ENCODE results near the gene CRAMP1.
A peak's percentile ranks its signal among the peaks of the same experiment; 100 is the strongest.
"Not testable (repeated sequence)": the region's sequence is repeated elsewhere in the genome, so short reads cannot be mapped to it uniquely, and the experiment has no call there.

CRAMP1 gene

GRCh38 chr16:1701216-1701878 is 89.2 kb downstream of the CRAMP1 start:
- peak in 1 of 10 donors; percentile 2 for DNase-seq
- intact Hi-C loops (cut with DNase I) = no loop called here

- intact Hi-C loops (cut with DNase I) = loop anchor here (5.0 kb wide), 2 partner anchors 67 to 93 kb away; partner anchors contain the start of genes CRAMP1, EME2, IFT140 and MRPS34
These were observed 93.1 kb downstream of the CRAMP1 start for GRCh38 chr16:1705324-1705687.

DNA sequence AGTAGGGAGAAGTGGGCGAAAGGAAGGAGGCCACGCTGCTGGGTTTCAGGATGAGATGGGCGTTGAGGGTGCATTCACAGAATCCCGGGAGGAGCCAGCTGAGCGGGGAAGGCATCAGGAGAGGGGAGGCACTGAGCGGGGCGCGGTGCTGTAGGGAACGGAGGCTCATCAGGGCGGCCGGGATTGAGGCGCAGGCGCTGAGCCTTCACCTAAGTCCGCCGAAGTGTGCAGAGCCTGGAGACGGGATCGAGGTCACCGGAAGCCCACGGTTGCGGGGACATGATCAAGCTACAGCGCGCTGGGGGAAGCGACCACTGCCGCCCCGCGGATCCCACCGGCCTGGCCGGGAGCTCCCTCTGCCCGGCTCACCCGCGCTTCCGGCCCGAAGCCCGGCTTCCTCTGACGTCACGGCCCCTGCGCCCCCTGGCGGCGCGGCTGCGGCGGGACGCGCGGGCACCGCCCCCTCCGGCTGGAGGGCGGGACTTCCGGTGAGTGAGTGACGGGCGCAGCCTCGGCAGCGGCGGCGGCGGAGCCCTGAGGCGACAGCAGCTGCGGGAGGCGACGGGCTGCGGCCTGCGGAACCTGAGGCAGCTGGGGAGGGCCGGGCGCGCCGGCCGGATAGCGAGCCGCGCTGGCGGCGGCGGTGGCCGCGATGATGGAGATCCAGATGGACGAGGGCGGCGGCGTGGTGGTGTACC is 93.7 kb downstream of the CRAMP1 start, which contains the start of gene MAPK8IP3:
Gene MAPK8IP3 (plus strand): TSS at position 508 of the 698 bp plus-strand sequence. CDS start 145 bp downstream, at position 653.
- DNase-seq = peak; percentile 86 to 99 (median 90)

More at GRCh38 chr16:1705324-1705687, 93.1 kb downstream of the CRAMP1 start:
- peak in 1 of 10 donors; percentile 35 for DNase-seq

DNA sequence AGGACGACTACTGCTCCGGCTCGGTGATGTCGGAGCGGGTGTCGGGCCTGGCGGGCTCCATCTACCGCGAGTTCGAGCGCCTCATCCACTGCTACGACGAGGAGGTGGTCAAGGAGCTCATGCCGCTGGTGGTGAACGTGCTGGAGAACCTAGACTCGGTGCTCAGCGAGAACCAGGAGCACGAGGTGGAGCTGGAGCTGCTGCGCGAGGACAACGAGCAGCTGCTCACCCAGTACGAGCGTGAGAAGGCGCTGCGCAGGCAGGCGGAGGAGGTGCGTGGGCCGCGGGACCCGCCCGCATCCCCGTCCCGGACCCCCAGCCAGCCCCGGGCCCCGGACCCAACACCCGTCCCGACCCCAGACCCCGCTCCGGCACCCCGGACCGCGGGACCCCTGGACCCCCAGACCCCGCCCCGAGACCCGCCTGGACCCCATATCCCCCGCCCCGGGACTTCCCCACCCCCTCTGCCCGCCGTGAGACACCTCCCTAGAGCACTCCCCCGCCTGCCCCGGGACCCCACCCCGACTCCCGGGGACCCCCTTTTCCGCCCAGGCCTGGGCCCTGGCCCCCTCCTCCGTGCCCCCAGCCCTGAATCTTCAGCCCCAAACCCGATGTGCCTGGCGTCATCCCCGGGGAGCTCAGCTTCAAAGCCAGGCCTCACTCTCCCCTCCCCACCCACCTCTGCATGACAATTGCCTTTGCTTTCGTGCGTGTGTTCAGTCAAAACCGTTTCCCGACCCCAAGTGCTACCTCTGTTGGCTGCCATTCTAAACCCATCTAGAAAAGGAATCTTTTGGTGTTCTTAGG is 94.4 kb downstream of the CRAMP1 start:
- peak in 2 of 10 donors; percentile 73 to 80 for DNase-seq
- intact Hi-C loops (cut with DNase I) = loop anchor here (5.0 kb wide), 2 partner anchors 66 to 94 kb away; partner anchors contain the start of genes CRAMP1, EME2, IFT140 and MRPS34

More for the DNA sequence above, 93.7 kb downstream of the CRAMP1 start, which contains the start of gene MAPK8IP3:
- intact Hi-C loops (cut with DNase I) = loop anchor here (5.0 kb wide), 2 partner anchors 66 to 94 kb away; partner anchors contain the start of genes CRAMP1, EME2, IFT140 and MRPS34

GRCh38 chr16:1707193-1707790 is 95.1 kb downstream of the CRAMP1 start:
- DNase-seq = peak in 3 of 10 donors; percentile 28 to 88 (median 77)
- intact Hi-C loops (cut with DNase I) = loop anchor here (5.0 kb wide), 2 partner anchors 65 to 95 kb away; partner anchors contain the start of genes CRAMP1, EME2, IFT140 and MRPS34

DNA sequence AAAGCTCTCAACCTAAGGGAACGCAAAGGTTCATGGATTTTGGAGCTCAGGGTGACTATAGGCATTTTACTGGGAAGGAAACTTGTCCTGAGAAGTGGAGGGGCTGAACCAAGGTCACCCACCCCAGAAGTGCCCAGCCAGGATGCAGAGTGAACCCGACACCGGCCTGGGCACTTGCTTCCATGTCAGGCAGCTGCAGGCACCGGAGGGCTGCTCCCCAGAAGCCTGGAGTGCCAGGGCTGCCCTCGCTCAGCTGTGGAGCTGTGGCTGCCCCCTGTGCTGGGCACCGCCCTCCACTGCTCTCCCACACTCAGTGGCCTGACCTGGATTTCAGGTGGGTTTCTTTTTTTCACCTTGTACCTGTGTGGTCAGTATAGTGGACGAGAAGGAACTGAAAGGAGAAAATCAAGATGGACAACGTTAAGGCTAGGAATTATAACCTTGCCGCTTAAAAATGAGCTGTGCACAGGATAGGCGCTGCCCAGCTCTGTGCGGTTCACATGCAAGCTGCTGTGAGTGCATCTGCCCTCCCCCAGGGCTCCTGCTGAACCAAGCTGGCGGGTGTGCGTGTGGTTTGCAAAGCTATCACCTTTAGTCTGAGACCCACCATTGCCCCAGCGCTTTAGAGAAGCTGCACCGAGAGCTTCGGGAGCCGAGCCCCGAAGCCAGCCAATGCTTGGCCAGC is 96.1 kb downstream of the CRAMP1 start:
- intact Hi-C loops (cut with DNase I) = loop anchor here (5.0 kb wide), 2 partner anchors 64 to 96 kb away; partner anchors contain the start of genes CRAMP1, EME2, IFT140 and MRPS34
- peak in 2 of 10 donors; percentile 59 to 65 for DNase-seq

GRCh38 chr16:1708768-1709180 is 96.6 kb downstream of the CRAMP1 start:
- DNase-seq = peak in 7 of 10 donors; percentile 39 to 94 (median 78)
- intact Hi-C loops (cut with DNase I) = loop anchor here (5.0 kb wide), 2 partner anchors 64 to 96 kb away; partner anchors contain the start of genes CRAMP1, EME2, IFT140 and MRPS34

GRCh38 chr16:1709356-1709755 is 97.2 kb downstream of the CRAMP1 start:
- peak in 1 of 10 donors; percentile 72 for DNase-seq
- intact Hi-C loops (cut with DNase I) = loop anchor here (5.0 kb wide), 2 partner anchors 63 to 97 kb away; partner anchors contain the start of genes CRAMP1, EME2, IFT140 and MRPS34

DNA sequence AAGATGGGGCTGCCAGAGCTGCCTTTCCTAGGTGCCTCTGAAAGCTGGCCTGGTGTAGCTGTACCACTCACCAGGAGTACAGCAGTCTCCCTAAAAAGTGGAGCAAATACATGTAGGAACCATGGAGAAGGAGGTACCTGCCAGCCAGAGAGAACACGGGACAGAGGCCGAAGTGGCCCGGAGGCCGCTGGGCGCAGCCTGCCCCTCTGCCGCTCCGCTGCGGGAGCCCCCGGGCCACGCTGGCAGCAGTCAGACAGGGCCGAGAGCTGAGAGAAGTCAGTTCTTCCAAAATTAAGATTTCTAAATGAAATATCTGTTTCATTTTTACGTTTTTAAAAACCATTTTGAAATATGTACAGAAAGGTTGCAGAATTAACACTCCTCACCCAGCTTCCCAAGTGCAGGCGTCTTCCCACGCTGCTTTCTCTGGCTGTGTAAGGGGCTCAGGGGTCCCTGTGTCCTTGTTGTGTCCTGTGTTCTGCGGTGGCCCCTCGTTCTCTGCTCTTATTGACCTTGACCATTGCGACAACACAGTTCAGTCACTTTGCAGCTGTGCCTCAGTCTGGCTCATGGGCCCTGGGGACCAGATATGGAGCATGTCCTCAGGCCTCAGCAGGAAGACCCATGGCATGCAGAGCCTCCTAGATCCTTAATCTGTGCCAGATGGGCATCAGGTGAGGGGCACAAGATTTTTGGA is 98.8 kb downstream of the CRAMP1 start:
- intact Hi-C loops (cut with DNase I) = no loop called here
- DNase-seq = peak in 3 of 10 donors; percentile 32 to 54 (median 50)

DNA sequence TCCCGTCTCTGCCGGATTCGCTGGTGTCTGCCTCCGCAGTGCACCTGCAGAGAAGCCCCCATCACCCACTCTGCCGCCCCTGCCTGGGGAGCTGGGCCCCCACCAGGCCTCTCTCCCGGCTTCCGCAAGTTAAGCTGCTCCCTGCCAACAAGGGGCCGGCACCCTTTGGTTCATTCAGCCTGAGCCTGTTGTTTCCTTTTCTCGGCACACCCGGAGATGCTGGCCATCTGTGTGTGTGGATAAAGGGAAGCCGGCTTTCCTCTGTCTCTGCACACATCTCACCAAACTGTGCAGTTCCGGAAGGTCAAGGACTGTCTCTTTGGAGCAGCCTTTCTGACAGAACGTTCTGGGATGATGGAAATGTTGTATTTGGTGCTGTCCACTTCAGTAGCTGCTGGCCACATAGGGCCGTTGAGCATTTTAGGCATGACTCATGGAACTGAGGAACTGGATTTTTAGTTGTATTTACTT is 100.7 kb downstream of the CRAMP1 start:
- peak in 3 of 10 donors; percentile 72 to 77 (median 76) for DNase-seq
- intact Hi-C loops (cut with DNase I) = no loop called here

GRCh38 chr16:1713331-1713730 is 101.2 kb downstream of the CRAMP1 start:
- DNase-seq = peak in 3 of 10 donors; percentile 14 to 30 (median 24)

GRCh38 chr16:1713933-1714332 is 101.8 kb downstream of the CRAMP1 start:
- intact Hi-C loops (cut with DNase I) = no loop called here
- peak in 3 of 10 donors; percentile 72 to 80 (median 74) for DNase-seq

More at GRCh38 chr16:1713331-1713730, 101.2 kb downstream of the CRAMP1 start:
- intact Hi-C loops (cut with DNase I) = no loop called here

- DNase-seq = peak in 3 of 10 donors; percentile 32 to 59 (median 57)
- intact Hi-C loops (cut with DNase I) = no loop called here
These were observed 103.1 kb downstream of the CRAMP1 start for GRCh38 chr16:1715220-1715619.

DNA sequence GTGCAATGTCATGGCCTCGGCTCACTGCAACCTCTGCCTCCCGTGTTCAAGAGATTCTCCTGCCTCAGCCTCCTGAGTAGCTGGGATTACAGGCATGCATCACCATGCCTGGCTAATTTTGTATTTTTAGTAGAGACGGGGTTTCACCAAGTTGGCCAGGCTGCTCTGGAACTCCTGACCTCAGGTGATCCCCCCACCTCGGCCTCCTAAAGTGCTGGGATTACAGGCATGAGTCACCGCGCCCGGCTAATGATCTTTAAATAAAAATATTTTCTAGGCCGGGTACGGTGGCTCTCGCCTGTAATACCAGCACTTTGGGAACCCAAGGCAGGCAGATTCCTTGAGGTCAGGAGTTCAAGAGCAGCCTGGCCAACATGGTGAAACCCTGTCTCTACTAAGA is 106.1 kb downstream of the CRAMP1 start:
- intact Hi-C loops (cut with DNase I) = not testable (repeated sequence)

DNA sequence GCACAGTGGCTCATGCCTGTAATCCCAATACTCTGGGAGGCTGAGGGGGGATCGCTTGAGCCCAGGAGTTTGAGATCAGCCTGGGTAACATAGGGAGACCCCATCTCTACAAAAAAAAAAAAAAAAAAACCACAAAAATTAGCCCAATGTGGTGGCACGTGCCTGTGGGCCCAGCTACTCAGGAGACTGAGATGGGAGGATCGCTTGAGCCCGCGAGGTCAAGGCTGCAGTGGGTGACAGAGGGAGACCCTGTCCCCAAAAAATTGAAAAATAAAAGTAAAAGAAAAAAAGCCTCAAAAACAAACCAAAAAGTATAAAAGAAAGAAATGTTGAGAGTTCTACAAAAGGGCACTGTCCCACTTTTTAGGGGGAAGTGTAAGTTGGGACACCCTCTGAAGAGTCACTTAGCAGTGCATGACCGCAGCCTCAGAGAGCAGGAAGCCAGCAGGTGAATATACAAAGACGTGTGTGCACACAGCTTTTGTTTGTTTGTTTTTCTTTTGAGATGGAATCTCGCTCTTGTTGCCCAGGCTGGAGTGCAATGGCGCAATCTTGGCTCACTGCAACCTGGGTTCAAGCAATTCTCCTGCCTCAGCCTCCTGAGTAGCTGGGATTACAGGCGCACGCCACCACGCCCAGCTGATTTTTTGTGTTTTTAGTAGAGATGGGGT is 107.5 kb downstream of the CRAMP1 start:
- DNase-seq = not testable (repeated sequence)

More for the DNA sequence above, 106.1 kb downstream of the CRAMP1 start:
- not testable (repeated sequence) for DNase-seq

DNA sequence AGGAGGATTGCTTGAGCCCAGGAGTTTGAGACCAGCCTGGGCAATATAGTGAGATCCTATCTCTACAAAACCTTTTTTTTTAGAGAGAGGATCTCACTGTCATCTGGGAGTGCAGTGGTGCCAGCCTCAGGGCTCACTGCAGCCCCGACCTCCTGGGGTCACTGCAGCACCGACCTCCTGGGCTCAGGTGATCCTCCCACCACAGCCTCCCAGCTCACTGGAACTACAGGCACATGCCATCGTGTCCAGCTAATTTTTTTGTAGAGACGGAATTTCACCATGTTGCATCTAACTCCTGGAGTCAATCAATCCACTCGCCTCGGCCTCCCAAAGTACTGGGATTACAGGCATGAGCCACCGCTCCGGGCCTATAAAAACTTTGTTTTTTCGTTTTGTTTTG is 109.2 kb downstream of the CRAMP1 start:
- intact Hi-C loops (cut with DNase I) = no loop called here
- no peak for DNase-seq

More for the DNA sequence above, 107.5 kb downstream of the CRAMP1 start:
- intact Hi-C loops (cut with DNase I) = not testable (repeated sequence)

GRCh38 chr16:1723450-1724147 is 111.4 kb downstream of the CRAMP1 start:
- intact Hi-C loops (cut with DNase I) = no loop called here
- peak in 4 of 10 donors; percentile 40 to 59 (median 53) for DNase-seq
